ENCODE results near the gene GLIS1.

The GLIS1 gene

GRCh38 chr1:53541761-53542550, 197.0 kb downstream of the GLIS1 start:
- DNase-seq = no peak

GRCh38 chr1:53541263-53541625, 197.7 kb downstream of the GLIS1 start:
- DNase-seq = no peak

- no peak for DNase-seq
Observed at GRCh38 chr1:53540604-53541262, 198.2 kb downstream of the GLIS1 start.

DNA sequence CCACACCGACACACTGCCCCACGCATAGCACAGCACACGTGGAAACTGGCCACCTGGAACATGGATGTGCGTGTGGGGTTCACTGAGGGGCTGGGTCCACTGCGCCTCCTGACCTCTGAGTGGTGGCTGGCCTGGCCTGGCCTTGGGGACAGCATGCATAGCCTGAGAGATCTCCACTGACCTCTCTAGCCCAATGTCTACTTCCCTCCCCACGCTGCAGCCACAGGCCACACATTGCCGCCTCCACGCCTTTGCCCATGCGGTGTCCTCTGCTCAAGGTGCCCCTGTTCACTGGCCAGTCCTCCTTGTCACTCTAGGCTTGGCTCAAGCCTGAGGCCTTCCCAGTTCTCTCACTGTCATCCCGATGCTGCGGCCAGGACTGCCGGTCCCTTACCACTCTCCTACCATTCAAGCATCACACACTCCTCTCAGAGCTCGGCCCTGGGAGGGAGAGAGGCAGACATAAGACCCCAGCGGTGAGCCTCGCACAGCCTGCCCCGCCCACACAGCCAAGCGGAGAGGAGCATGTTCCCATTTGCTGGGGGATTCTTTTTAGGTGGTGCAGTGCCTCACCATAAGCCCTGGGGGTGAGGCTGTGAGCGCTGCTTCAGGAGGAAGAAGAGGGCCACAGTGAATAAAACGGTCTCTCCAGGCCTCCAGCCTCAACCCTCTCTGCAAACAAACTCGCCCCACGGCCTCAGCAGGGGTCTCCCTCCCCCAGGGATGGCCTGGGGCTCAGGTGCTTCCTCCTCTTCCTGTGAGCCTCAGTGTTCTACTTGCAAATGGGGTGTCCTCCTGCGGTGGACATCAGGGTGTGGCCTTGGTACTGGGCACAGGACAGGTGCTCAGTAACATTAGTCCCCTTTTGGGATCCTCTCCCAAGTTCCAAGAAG, 199.0 kb downstream of the GLIS1 start:
- DNase-seq = no peak

DNA sequence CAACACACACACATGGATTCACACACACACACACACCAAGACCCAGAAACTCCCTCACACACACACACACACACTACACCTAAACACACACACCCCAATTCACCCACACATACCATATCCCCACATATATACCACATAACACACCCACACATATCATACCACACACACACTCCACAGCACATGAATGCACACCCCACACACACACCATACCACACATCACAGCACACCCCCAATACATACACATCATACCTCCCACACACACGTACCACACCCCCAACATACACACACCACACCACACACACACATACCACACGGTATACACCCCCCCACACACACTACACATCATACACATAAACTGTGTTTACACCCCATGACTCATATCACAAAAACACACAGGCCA, 199.7 kb downstream of the GLIS1 start:
- no peak for DNase-seq

DNA sequence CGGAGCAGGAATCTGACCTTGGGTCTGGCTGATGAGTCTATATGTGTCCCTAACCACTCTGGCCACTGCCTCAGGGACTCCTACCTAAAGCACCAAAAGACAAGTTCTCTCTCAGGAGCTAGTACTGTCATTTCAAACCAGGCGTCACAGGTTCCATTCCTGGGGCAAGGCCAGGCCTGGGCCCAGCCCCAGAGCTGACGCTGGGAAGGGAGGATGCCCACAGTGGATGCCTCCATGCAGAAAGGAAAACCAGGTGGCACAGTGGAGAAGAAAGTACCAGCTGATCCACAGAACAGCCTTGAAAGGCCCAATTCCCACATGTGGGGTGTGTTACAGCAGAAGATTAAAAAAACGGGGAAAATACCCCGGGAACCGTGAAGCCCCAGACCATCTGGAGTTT, 202.4 kb downstream of the GLIS1 start:
- no peak for DNase-seq

GRCh38 chr1:53535846-53536245, 203.1 kb downstream of the GLIS1 start:
- DNase-seq = no peak

DNA sequence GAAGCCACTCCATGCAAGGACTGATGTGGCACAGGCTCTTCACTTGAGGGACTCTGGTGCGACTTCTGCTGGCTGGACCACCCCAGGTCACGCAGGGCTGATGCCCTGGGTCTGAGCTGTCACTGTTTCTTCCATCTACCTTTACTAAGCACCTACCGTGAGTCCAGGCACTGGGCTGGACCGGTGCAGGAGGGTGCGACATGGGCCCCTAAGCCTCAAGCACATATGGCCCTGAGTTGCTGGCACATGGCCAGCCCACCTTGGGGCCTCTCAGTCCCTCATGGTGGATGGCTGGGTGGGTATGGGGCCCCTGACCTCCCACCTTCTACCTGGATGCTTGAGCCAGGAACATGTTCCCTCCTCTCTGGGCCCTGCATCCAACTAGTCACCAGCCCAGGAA, 203.7 kb downstream of the GLIS1 start:
- no peak for DNase-seq

DNA sequence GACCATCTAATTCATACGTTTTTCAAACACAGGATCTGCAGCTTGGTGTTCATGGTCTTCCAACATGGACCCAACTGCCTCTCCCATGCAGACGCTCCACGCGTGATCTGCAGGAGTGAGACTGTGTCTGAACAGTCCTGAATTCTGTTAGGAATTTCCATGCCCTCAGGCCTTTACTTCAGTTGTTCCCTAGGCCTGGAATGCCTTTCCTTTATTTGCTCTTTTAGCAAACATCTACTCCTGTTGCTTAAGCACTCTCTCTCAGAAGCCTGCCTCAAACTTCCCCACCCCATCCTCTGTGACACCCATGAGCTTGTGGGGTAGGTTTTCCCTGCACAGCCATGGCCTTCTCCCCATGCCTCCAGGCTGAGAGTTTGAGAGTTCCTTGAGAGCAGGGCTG, 206.1 kb downstream of the GLIS1 start:
- no peak for DNase-seq

DNA sequence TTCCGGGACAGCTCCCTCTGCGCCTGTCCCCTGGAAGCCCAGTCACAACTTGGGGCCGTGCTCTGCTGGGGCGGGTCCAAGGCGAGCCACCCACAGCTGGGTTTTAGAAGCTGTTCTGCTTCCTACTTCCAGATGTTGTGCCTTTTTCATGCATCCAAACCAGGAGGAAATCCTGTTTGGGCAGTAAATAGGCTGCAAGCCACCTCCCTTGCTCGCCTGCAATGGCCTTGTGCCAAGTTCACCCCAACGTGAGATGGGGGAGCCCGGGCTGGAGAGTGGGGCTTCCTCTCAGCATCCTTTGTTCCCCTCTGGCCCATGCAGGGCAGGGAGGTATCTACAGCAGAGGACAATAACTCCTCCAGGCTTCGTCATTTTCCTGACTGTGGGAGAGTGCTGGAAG, 206.6 kb downstream of the GLIS1 start:
- no peak for DNase-seq

- DNase-seq = no peak
Observed at GRCh38 chr1:53530550-53530949, 208.4 kb downstream of the GLIS1 start.

GRCh38 chr1:53529555-53529954, 209.4 kb downstream of the GLIS1 start:
- DNase-seq = no peak

DNA sequence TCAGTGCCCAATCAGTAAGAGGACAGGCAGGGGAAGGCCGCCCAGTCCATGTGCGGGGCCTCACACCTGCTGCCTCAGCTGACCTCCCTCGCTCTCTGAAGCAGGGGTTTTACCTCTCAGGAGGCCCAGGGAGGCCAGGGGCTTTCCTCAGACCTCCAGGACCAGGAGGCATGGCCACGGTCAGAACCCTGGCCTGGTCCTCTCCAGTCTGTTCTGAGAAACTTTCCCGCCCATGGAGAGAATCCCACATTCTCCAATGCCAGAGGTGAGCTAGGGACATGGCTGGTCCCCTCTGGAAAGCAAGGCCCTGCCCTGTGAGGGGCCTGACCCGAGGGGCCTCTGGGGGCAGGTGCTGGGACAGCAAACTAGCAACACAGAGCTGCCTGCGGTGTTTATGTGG, 211.6 kb downstream of the GLIS1 start:
- DNase-seq = no peak

DNA sequence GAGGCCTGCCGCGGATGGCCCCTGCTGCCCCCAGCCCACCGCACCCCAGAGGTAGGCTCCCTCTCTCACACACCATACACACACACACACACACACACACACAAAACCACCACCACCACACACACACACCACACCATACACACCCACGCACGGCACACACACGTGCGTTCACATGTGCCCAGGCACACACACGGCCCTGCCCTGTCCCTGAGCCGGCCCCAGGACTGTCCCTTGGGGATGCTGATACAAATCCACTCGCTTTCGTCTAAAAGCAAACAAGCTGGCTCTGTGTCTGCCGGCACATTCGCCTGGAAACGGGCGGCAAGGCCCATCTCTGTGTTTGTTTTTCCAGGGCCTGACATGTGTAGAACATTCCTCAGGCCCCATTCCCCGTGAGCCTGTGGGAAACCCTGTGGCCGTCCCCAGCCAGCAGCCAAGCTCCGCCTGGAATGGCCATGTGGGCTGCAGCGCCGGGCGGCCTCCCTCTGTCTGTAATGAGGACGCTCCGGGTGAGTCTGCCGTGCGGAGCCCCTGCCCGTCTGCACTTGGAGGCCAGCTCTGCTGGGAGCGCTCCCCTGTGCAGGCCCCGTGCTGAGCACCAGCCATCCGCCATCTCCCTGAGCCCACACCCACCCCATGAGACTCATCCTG, 212.4 kb downstream of the GLIS1 start:
- DNase-seq = no peak

GRCh38 chr1:53525595-53525994, 213.4 kb downstream of the GLIS1 start:
- DNase-seq = no peak

DNA sequence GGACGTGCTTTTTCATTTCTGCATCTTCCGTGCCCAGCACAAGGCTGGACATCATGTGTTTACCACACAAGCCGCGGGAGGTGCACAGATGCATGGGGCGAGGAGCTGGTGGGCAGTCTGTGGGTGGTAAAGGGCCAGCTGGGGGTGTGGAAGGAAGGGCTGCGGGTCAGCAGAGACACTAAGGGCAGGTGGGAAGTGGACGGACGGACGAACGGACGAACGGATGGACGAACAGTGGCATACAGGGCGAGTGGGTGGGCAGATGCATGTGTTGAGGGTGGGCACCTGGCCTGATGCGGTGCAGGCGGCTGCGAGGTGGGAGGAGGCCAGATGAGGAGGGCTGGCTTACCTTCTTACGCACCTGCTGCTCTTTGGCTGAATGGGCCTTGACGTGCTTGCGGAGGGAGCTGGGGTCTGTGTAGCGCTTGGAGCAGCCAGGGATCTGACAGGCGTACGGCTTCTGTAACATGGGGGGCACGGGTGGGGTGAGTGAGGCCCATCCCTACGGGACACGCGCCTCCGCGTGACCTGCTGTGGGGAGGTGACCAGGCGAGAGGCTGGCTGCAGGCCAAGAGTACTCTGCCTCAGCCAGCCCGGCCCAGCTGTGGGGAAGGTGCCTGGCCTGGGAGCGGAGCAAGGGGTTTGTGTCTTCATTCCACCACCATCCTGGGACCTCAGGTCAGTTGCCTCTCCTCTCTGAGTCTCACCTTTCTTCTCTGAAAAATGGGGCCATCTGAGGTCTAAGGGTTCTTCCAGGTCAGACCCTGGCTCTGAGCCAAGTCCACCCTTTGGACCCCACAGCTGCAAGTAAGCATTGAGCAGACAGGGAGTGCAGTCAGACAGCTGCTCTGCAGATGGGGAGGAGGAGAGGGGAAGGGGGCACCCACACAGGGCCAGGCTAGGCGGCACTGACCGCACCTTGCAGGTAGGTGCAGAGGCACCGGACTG, 214.3 kb downstream of the GLIS1 start:
- DNase-seq = no peak

DNA sequence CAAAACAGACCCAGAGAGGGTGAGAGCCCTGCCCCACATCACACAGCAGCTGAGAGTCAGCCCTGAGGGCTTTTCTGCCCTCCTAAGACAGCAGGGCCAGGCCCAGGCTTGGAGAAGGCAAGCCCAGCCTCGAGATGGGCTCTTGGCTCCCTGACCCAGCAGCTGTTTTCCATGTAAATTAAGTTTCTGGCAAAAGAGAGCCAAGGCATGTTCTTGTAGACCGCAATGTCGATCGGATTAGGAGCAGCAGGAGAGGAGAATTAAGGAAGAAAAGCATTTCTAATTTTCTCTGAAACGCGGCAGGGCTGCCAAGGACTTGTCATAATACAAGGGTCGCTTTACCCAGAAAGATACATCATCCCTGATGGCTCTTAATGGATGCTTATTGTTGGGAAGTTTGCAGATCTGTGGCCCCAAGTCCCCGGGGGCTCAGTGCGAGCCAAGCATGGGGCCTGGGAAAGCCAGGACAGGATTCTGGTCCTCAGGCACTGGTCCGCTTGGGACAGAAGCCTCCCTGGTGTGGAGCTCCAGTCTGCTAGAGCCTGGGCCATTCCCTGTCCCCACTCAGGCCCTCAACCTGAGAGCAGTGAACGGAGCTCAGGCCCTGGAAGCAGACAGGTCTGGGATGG, 216.9 kb downstream of the GLIS1 start:
- DNase-seq = no peak

DNA sequence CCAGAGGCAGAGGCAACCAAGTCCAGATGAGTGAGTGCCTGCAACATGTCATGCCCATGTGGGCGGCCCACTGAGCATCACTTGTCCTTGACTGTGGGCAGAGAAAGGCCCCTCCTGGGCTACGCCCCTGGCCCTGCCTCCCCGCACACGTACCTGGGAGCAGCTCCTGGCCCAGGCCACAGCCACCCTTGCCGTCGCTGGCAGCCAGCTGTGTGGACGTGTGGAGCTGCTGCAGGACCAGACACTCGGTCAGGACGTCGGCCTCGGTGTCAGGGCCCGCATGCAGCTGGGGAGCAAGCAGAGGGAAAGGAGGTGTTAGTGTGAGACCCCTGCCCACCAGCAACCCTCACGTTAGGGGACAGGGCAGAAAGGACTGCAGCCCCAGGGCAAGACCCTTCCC, 218.5 kb downstream of the GLIS1 start:
- DNase-seq = no peak

- DNase-seq = no peak
Observed at GRCh38 chr1:53519421-53519820, 219.5 kb downstream of the GLIS1 start.

DNA sequence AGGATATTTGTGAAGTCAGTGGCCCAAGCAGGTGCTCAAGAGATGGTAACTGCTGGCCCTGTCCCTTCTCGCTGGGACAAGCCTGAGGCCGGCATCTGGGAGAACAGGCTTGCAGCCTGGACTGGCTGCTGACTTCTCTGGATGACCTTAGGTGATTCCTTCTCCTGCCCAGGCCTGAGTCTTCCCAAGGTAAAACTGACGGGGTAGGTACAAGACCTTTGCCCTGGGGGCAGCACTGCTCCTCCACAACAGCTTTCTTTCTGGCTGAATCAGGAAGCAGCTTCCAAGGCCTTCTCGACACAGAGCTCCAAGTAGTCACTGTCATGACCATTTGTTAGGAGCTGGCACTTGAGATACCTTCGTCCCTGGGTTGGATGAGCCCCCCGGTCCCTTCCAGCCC, 220.2 kb downstream of the GLIS1 start:
- no peak for DNase-seq

GRCh38 chr1:53517821-53518352, 221.1 kb downstream of the GLIS1 start:
- DNase-seq = no peak
